ENCODE data around the gene CNOT4. TPM values are rescaled to one million over a fixed set of nuclear protein-coding genes. Genes with fewer than 3 reads are reported as not detected.

The CNOT4 gene
- total and polyA plus RNA-seq, 2 of the 8 experiments (the other 6 are each of a cell fraction or from before 2014, with no cell fraction given): 10.9 to 25.8 TPM

DNA sequence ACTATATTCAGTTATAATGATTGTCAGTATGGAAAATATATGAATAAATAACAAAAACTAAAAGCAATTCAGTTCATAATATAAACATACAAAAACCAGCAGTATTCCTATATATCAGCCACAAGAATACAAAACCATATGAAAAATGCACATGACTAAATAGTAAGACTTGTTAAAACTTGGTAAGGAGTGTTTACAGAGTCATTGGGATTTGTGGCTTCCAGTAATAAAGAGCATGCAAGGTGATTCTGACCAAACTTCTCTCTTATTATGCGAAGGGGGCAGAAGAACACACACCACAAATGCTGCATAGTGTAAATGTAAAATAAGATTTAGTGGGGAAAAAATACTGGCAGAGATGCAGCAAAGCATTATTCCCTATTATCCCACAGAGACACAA lies 8.8 kb upstream of the CNOT4 start:
- CTCF ChIA-PET (ENCODE audit: partially characterized antibody): interaction anchor here (0.6 to 1.1 kb wide), 4 partner anchors 39 to 130 kb away, joined by 3 read pairs; partner anchors contain the start of gene NUP205
- H3K18ac ChIP-seq (ENCODE audit: extremely low read depth, low read length): no peak overlapping the region
- no peak overlapping the region for H3K14ac ChIP-seq (ENCODE audit: insufficient read length)
- no peaks in the 10 kb centered on the region for H3K79me2 ChIP-seq (ENCODE audit: control insufficient read depth in 1 of 2, insufficient read depth in 2 of 2, low read length in 2 of 2)
- H3K56ac ChIP-seq (replicated peaks; ENCODE audit: insufficient read length, low read depth, low read length): no peak overlapping the region
- H3K27ac ChIP-seq (ENCODE audit: low read depth, low read length): no peak overlapping the region
- no peak overlapping the region for H3K9ac ChIP-seq (replicated peaks in 1 of 4; ENCODE audit: extremely low read depth in 1 of 4, low read depth in 3 of 4, low read length in 3 of 4)
- H2BK15ac ChIP-seq (ENCODE audit: low read length): no peak overlapping the region
- FAIRE-seq (no peak), DNase-seq (ENCODE audit: low read depth in 1 of 2, low spot score in 2 of 2) (no peak)
- no peak overlapping the region for H4K5ac ChIP-seq (ENCODE audit: insufficient read length, low read depth, low read length)
- no peak overlapping the region for H2AFZ ChIP-seq (ENCODE audit: low read length)
- no peak overlapping the region for H3K4me3 ChIP-seq (ENCODE audit: extremely low read depth in 1 of 4, insufficient read depth in 2 of 4, low read depth in 3 of 4, low read length in 4 of 4)
- no peak overlapping the region for H2BK12ac ChIP-seq (ENCODE audit: low read depth, low read length)
- no peak overlapping the region for H2BK120ac ChIP-seq (replicated peaks; ENCODE audit: low read depth, low read length)
- POLR2A ChIA-PET (ENCODE audit: partially characterized antibody): interaction anchor here (1.3 kb wide), 1 partner anchor 12 kb away, joined by 4 read pairs; no protein-coding TSS in a partner anchor
- no peak overlapping the region for H3K23ac ChIP-seq (ENCODE audit: insufficient read length)
- H3K4me2 ChIP-seq (ENCODE audit: insufficient read depth in 1 of 2, low read depth in 2 of 2, low read length in 2 of 2): no peak overlapping the region
- no peak overlapping the region for H4K91ac ChIP-seq (replicated peaks; ENCODE audit: insufficient read length, low read length)
- no peak overlapping the region for H2BK20ac ChIP-seq (ENCODE audit: low read length)
- H4K8ac ChIP-seq (ENCODE audit: extremely low read depth, insufficient read depth, low read length): no peak overlapping the region
- no peaks in the 10 kb centered on the region for H3K9me3 ChIP-seq (ENCODE audit: insufficient read depth in 2 of 2, low read depth in 1 of 2, low read length in 1 of 2)
- no peak overlapping the region for H2BK5ac ChIP-seq (ENCODE audit: low read depth, low read length)
- no peaks in the 10 kb centered on the region for H3K36me3 ChIP-seq (ENCODE audit: control insufficient read depth in 2 of 4, insufficient read depth in 4 of 4, low read length in 3 of 4)
- H3K79me1 ChIP-seq (ENCODE audit: low read depth, low read length): no peaks in the 10 kb centered on the region
- H2AK5ac ChIP-seq (ENCODE audit: low read depth, low read length): no peak overlapping the region
- no peaks in the 10 kb centered on the region for H3K4me1 ChIP-seq (replicated peaks in 1 of 4; ENCODE audit: control insufficient read depth in 3 of 4, insufficient read depth in 4 of 4, low read length in 3 of 4)
- no peaks in the 10 kb centered on the region for H3K23me2 ChIP-seq (ENCODE audit: low read depth, low read length)
- H3K27me3 ChIP-seq (replicated peaks in 1 of 4; ENCODE audit: control insufficient read depth in 3 of 4, extremely low read depth in 1 of 4, insufficient read depth in 3 of 4, low read length in 3 of 4): no peaks in the 10 kb centered on the region
- TF ChIP-seq EP300 (IDR thresholded peaks at IDR 0.05; ENCODE audit: borderline replicate concordance in 1 of 2, low read depth in 2 of 2, low read length in 2 of 2) (no peak), CBX5 (IDR thresholded peaks at IDR 0.05; ENCODE audit: low read depth, low read length) (no peak), SIRT6 (IDR thresholded peaks at IDR 0.05; ENCODE audit: low read length) (no peak), ASH2L (IDR thresholded peaks at IDR 0.05; ENCODE audit: low read length) (no peak)
- TF ChIP-seq, protein P1, sequence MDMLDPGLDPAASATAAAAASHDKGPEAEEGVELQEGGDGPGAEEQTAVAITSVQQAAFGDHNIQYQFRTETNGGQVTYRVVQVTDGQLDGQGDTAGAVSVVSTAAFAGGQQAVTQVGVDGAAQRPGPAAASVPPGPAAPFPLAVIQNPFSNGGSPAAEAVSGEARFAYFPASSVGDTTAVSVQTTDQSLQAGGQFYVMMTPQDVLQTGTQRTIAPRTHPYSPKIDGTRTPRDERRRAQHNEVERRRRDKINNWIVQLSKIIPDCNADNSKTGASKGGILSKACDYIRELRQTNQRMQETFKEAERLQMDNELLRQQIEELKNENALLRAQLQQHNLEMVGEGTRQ (IDR thresholded peaks at IDR 0.05; ENCODE audit: low read length): no peak
- H4K20me1 ChIP-seq (replicated peaks in 1 of 2; ENCODE audit: control insufficient read depth in 1 of 2, insufficient read depth in 2 of 2, low read length in 2 of 2): no peaks in the 10 kb centered on the region
- H3K4ac ChIP-seq (replicated peaks; ENCODE audit: insufficient read length, low read depth, low read length): no peak overlapping the region
- WGBS, 2 experiments (ENCODE audit: extremely low coverage in 1 of 2, insufficient coverage in 1 of 2, insufficient read length in 1 of 2, insufficient replicate concordance in 2 of 2, low coverage in 1 of 2, low lambda C conversion rate in 2 of 2, missing lambda C conversion rate in 1 of 2): 100% methylated on average over 1 of the region's 1 CpG; no CpG with 5 or more reads in 1 of the 2 experiments
